Measurements from ENCODE around the gene FBXL20.
"Not testable (repeated sequence)": the region's sequence is repeated elsewhere in the genome, so short reads cannot be mapped to it uniquely, and the experiment has no call there.

FBXL20 gene

GRCh38 chr17:39376434-39376833, 25.0 kb downstream of the FBXL20 start:
- TF ChIP-seq CTCF (IDR thresholded peaks at IDR 0.05; ENCODE audit: low read depth, low read length), result no peak

GRCh38 chr17:39367805-39368204, 33.6 kb downstream of the FBXL20 start:
- H3K4me3 ChIP-seq (ENCODE audit: low read depth, low read length), result not testable (repeated sequence)

More at GRCh38 chr17:39376434-39376833, 25.0 kb downstream of the FBXL20 start:
- no peak overlapping the region for H3K4me3 ChIP-seq (ENCODE audit: low read depth, low read length)

GRCh38 chr17:39365872-39366271, 35.6 kb downstream of the FBXL20 start:
- TF ChIP-seq CTCF (IDR thresholded peaks at IDR 0.05; ENCODE audit: low read depth, low read length), result no peak
- no peak overlapping the region for H3K4me3 ChIP-seq (ENCODE audit: low read depth, low read length)

GRCh38 chr17:39365242-39365641, 36.2 kb downstream of the FBXL20 start:
- no peak for TF ChIP-seq CTCF (IDR thresholded peaks at IDR 0.05; ENCODE audit: low read depth, low read length)
- H3K4me3 ChIP-seq (ENCODE audit: low read depth, low read length), result no peak overlapping the region

GRCh38 chr17:39364236-39365025, 37.0 kb downstream of the FBXL20 start:
- H3K4me3 ChIP-seq (ENCODE audit: low read depth, low read length), result no peak overlapping the region
- no peak for TF ChIP-seq CTCF (IDR thresholded peaks at IDR 0.05; ENCODE audit: low read depth, low read length)

GRCh38 chr17:39361064-39361463, 40.4 kb downstream of the FBXL20 start:
- no peak overlapping the region for H3K4me3 ChIP-seq (ENCODE audit: low read depth, low read length)
- no peak for TF ChIP-seq CTCF (IDR thresholded peaks at IDR 0.05; ENCODE audit: low read depth, low read length)

GRCh38 chr17:39360537-39360936, 40.9 kb downstream of the FBXL20 start:
- TF ChIP-seq CTCF (IDR thresholded peaks at IDR 0.05; ENCODE audit: low read depth, low read length), result no peak
- H3K4me3 ChIP-seq (ENCODE audit: low read depth, low read length), result no peak overlapping the region

GRCh38 chr17:39359994-39360393, 41.4 kb downstream of the FBXL20 start:
- H3K4me3 ChIP-seq (ENCODE audit: low read depth, low read length), result no peak overlapping the region
- TF ChIP-seq CTCF (IDR thresholded peaks at IDR 0.05; ENCODE audit: low read depth, low read length), result no peak

Measured in WI38 (cell line).